Retina (tissue), 1 donor: Measurements from ENCODE around the gene TRIM24.

Experiments used
- DNase-seq: peaks from one replicate; pipeline ENCODE4 v3.0.0-alpha.2; 2016

Gene TRIM24

DNA sequence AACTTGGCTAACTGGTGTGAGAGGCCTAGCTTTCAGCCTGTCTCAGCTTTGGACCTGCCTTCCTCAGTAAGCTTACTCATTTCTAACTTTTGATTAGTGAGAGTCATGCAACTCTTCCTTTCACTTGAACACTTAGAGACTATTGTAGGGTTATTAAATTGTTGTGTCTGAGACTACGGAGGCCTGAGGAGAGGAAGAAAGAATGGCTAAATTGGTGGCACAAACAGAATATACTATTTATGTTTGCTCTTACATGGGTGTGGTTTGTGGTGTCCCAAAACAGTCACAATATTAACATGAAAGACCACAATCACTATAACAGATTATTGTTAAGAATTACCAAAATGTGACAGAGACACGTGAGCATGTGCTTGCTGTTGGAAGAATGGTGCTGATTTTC is 82.1 kb downstream of the TRIM24 start:
- DNase-seq, result no peak

DNA sequence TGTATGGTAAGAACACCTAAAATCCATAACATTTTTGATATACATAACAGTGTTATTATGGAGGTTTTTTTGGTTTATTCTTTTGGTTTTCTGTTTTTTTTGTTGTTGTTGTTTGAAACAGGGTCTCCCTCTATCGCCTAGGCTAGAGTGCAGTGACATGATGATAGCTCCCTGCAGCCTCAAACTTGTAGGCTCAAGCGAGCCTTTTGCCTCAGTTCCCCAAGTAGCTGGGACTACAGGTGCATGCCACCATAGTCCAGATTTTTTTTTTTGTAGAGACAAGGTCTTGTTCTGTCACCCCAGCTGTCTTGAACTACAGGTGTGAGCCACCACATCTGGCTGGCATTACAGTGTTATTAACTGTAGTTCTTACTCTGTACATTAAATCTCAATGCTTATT is 83.7 kb downstream of the TRIM24 start:
- DNase-seq, result no peak

DNA sequence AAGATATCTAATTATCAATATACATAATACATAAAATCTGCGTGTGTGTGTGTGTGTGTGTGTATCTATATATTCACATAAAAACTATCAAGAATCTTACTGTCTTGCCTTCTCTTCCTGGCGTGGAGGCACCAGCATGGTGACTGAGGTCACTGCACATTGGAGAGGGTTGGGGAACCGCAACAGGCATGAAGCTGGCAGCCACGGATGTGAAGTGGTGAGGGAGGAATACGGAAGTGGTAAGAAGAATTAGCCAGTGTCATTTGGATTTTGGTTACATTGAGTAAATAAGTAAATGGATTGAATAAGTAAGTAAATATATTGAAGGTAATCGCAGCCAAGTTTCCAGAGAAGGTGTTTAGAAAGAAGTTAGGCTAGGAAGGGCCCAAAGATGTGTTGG is 85.1 kb downstream of the TRIM24 start:
- no peak for DNase-seq

DNA sequence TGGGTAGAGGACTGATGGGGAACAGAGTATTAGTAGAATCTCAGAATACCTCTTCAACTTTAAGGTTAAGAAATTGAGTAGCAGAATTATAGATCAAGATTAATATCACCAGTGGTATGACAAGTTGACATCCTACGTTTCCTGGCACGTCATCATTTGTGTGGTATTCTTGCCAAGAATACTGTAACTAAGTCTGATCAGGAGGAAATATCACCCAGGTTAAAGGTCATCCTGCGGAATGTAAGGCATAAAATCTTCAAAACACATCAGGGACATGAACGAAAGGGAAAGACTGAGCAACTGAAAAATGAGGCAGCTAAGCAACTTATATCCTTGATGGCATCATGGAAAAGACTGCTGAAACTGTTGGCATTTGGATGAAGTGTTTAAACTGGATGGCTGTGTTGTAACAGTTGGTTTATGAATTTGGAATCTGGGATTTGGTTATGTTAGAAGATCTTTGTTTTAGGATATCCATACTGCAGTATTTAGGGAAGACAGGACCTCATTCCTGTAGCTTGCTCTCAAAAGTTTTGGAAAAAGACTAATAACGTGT is 86.1 kb downstream of the TRIM24 start:
- DNase-seq, result no peak

DNA sequence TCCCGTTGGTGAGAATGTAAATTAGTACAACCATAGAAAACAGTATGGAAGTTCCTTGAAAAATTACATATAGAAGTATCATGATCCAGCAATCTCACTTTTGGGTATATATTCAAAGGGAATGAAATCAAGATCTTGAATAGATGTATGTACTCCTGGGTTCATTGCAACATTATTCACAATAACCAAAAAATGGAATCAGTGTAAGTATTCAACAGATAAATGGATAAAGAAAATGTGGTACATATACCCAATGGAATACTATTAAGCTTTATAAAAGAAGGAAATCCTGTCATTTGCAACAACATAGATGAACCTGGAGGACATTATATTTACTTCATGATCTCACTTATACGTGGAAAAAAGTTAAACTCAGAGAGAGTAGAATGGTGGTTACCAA is 86.8 kb downstream of the TRIM24 start:
- no peak for DNase-seq

DNA sequence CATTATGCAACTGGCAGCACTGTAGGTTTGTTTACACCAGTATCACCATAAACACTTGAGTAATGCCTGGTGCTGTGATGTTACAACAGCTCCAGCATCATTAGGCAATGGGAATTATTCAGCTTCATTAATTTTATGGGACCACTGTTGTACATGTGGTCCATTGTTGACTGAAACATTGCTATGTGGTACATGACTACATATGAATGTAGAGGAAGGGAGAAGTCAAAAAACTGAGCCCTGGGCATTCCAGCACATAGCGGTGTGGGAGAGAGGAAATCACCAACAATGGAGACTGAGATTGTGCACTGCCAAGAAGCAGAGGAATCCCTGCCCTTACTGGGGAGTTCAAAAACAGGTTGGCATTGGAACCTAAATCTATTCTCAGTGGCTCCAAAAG is 89.0 kb downstream of the TRIM24 start:
- DNase-seq, result no peak

DNA sequence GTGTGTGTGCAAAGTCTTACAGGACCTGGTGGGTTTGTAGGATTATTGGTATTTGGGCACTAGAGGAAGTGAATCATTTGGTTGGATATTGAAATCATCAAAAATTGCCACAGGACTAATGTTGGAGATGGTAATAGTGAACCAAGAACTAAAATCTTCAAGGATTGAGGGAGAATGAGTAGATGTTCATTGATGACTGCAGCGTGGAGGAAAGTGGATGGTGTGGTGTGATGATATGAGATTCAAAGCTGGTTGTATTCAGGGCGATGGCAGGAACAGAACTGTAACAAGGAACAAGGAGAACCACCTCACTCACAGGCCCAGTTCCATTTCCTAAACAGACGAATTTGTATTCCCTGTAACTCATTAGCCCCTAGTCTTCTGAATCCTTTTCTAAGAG is 90.3 kb downstream of the TRIM24 start:
- DNase-seq, result no peak

DNA sequence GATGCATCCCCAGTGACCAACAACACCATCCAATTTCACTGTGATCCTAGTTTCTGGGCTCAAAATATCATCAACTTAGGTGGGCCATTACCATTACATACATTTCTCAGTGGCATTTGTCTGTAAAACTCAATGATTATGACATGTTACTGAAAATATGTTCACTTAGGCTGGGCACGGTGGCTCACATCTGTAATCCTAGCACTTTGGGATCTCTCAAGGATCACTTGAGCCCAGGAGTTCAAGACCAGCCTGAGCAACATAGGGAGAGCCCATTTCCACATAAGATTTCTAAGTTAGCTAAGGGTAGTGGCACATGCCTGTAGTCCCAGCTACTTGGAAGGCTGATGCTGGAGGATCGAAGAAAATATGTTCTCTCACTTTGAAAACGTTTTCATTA is 91.0 kb downstream of the TRIM24 start:
- DNase-seq, result no peak

DNA sequence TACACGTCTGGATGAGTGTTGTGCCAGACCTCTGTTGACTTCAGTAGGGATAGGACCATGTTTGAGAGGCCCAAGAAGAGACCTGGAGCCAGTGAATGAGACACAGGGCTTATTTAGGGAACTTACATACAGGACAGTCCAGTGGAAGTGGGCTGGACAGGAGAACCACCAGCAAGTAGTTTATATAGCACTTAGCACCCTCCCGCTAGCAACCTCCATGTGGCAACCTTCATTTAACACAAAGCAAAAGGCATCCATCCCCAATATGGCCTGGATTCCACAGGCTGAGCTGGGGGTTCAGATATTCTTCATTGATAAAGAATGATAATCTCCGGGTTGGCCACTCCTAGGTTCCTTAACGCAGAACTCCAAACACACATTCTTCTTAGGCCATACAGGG is 93.7 kb downstream of the TRIM24 start:
- DNase-seq, result no peak

DNA sequence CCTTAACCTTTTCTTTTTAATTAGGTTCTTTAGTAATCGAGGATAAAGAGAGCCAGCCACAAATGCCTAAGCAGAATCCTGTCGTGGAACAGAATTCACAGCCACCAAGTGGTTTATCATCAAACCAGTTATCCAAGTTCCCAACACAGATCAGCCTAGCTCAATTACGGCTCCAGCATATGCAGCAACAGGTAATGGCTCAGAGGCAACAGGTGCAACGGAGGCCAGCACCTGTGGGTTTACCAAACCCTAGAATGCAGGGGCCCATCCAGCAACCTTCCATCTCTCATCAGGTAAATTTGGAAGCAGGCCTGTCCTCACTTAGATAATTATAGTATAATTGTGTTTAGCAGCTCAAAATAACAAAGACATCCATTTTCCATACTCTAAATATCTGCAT is 94.6 kb downstream of the TRIM24 start:
- DNase-seq, result no peak

DNA sequence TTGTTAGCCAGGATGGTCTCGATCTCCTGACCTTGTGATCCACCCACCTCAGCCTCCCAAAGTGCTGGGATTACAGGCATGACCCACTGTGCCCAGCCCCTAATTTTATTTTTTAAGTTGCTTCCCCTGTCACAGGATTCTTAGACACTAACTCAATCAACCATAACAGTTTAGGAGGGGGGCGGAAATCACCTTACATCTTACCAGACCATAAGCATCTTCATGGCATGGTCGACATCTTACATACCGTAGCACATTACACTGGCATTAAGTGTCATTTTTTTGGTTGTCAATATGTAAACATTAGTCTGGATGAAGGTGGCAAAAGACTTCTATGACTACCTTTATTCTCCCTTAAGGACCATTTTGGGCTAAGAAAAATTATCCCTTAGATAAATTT is 95.6 kb downstream of the TRIM24 start:
- DNase-seq, result no peak

DNA sequence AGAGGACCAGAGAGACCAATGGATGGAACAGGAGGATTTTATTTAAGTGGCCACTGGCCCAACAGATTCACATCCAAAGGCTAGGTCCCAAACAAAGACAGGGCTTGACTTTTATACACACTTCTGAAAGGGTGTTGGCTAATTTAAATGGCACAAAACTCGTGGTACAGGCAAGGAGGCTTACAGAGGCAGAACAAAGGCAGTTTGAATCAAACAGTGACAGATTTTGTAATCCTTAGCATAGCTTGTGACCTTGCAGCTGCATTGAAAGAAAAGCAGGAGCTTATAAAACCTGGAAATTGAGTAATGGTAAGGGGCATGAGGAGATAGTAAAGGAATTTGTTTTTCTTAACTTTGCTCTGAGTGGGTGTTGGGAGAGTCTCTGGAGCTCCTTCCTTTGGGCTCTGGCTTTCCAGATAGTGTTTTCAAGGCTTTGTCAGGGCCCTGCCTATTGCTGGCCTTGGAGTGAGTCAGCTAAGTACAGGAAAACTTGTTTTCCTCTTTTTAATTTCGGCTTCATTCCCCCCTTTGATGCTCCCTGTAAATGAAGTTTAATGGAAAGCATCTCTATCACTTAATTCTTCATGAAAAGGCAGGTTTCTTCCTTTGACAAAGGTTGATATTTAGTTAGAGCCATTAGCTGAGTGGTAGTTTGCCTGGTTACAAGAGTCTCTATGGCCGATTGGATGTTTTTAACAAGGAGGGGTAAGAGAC is 96.9 kb downstream of the TRIM24 start:
- no peak for DNase-seq

DNA sequence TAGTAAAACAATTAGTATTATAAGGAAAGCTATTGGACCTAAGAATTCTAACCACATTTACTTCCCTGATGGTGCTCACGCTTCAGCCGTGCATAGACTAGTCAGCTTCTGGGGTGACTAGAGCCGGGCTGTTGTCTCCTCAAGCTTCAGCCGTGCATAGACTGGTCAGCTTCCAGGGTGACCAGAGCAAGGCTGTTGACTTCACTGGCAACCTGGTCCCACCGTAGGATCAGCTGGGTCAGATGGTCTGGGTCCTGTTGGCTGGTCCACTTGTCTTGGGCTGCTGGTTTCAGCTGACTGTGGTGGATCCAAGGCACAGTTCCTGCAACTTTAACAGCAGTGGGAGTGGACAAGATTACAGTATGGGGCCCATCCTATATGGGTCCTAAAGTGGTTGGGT is 99.4 kb downstream of the TRIM24 start:
- DNase-seq, result no peak

DNA sequence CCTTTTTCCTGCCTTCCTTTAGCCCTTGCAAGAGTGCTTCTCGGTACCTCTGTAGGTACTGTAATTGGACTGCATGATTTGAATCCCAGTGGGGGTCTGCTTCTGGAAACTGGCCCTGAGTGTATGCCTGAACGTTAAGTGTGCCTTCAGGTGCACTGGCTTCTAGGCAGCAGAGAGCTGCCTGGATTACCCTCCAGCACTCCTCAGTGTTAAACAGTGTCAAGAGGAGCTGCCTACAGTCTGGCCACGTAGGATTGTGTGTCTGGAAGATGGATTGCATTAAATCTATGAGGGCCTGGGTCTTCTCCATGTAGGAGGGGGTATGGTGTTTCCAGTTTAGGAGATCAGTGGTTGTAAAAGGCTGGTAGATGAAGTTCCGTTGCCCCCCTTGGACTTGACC is 103.7 kb downstream of the TRIM24 start:
- no peak for DNase-seq

DNA sequence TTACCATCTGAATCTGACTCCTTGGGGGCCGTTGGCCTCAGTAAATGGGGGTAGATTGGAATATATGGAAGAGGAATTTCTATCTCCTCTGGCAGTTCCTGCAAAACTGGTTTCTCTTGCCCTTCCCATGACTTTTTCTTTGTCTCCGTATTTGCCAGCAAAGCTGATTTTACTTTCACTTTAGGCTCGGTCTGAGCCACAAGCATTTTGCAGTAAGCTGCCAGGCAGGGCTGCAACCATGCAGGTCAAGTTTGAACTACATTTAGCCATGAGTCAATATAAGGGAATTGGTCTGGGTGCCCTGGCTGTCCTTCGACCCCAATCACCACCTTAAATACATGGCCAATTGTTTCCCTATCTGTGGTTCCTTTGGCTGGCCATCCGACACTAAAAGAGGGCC is 104.3 kb downstream of the TRIM24 start:
- DNase-seq, result no peak

DNA sequence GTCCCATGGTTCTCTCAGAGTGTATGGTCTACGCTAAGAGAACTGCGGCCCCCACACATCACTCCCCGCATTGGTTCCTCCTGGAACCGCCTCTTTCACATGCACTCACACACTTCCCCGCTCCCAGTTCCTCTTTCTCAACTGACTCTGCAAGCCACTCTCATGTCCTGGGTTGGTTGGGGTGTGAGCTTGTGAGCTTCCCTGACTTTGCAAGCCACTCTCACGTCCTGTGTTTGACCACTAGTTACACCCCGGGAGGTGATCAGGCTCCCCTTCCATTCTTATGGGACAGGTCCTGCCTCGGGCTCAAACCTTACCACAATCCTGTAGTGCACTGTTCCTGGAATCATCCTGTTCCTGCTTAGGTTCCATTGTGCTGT is 105.0 kb downstream of the TRIM24 start:
- no peak for DNase-seq

DNA sequence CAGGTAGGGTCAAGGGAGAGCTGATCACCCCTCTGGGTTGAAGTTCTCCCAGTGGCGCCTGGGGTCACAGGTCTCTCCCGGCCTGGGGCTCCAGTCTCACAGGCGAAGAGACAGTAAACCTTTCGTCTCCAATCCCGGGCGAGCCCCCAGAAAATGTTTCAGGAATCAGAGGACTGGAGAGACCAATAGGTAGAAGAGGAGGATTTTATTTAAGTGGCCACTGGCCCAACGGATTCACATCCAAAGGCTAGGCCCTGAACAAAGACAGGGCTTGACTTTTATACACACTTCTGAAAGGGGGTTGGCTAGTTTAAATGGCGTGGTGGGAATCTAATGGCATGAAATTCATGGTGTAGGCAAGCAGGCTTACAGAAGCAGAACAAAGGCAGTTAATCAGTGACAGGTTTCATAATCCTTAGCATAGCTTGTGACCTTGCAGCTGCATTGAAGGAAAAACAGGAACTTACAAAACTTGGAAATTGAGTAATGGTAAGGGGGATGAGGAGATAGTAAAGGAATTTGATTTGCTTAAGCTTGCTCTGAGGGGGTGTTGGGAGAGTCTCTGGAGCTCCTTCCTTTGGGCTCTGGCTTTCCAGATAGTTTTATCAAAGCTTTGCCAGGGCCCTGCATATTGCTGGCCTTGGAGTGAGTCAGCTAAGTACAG is 105.5 kb downstream of the TRIM24 start:
- DNase-seq, result peak; percentile 20

DNA sequence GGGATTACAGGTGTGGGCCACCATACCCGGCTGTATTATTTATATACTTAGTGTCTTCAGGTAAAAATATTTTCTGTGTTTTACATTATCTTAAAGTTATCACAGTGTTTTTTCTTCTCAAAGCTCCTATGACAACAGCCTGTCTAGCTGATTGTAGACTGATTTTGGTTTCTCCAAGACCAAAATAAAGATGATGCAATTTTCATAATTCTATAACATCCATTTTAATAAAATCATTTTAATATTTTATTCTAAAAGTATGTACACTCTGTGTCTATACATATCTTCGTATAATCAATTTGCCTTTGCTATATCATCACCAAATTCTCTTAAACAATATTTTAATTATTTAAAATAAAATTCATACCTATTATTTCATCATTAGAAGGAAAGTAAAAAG is 108.6 kb downstream of the TRIM24 start:
- DNase-seq, result no peak

DNA sequence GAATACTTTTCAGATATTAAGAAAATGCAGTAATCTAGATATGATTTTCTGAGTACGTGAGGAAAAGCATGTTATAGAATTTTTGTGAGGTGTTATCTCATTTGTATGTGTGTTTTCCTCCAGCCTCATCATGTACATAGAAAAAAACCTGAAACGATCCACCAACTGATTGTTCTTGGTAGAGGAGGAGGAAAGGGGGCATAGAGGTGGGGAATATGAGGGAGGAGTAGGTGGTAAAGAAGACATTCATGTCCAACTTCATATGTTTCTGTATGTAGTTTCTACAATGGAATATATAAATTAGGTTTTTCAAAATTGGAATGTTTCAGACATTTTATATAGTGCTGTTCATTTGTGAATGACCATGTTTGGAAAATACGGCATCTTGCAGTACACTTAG is 109.4 kb downstream of the TRIM24 start:
- no peak for DNase-seq

DNA sequence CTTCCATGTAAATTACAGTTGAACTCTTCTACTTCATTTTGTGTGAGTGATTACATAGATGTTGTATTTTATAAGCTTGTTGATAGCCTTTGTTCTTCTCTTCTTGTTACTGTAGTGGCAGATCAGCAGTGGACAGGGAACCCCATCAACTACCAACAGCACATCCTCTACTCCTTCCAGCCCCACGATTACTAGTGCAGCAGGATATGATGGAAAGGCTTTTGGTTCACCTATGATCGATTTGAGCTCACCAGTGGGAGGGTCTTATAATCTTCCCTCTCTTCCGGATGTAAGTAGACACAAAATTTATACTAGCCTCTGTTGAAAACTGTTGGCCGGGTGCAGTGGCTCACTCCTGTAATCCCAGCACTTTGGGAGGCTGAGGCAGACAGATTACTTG is 110.7 kb downstream of the TRIM24 start:
- no peak for DNase-seq

DNA sequence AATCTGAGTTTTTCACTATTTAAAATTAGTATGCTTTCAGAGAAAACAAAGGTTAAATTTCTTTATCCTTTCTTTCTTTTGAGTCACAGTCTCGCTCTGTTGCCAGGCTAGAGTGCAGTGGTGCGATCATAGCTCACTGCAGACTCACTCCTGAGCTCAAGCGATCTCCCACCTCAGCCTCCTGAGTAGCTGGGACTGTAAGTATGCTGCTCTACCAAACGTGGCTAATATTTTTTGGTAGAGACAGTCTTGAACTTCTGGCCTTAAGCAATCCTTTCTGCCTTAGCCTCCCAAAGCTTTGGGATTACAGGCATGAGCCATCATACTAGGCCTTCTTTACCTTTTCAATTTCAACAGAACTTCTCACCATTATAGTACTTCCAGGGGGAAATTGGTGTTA is 113.7 kb downstream of the TRIM24 start:
- no peak for DNase-seq

DNA sequence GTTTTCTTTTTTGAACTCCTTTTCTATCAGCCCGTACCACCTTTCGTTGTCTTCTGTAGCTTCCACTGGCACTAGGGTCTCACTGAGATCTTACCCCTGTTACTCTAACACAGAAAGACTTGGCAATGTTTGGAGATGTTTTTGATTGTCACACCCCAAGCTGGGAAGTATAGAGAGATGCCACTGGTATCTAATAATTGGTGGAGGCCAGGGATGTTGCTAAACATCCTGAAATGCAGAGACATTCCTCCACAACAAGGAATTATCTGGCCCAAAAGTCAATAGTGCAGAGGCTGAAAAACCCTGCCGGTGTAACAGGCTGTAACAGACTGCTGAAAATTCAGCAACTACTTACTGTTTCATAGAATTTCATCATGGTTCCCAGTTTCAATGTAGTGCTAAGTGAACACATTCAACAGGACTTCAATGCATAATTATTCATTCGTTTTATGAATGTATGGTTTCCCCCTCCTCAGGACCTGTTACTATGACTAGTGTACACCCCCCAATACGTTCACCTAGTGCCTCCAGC is 115.9 kb downstream of the TRIM24 start:
- DNase-seq, result no peak

DNA sequence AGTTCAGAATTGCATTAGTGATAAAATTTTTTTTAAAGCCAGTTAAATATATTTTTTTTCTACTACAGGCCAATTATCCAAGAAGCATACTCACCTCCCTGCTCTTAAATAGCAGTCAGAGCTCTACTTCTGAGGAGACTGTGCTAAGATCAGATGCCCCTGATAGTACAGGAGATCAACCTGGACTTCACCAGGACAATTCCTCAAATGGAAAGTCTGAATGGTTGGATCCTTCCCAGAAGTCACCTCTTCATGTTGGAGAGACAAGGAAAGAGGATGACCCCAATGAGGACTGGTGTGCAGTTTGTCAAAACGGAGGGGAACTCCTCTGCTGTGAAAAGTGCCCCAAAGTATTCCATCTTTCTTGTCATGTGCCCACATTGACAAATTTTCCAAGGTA is 119.1 kb downstream of the TRIM24 start:
- no peak for DNase-seq

DNA sequence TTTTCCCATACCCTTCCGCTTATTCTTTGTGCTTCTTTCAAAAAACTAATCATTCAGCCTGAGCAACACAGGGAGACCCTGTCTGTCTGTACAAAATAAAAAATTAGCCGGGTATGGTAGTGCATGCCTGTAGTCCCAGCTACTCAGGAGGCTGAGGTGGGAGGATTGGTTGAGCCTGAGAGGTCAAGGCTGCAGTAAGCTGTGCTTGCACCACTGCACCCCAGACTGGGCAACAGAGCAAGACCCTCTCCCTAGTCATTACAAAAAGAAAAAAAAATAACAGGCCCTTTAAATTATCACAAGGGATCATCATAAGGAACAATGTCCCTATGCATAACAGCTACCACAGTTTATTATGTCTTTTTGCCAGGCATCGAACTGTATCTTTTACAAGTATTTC is 119.6 kb downstream of the TRIM24 start:
- DNase-seq, result no peak

DNA sequence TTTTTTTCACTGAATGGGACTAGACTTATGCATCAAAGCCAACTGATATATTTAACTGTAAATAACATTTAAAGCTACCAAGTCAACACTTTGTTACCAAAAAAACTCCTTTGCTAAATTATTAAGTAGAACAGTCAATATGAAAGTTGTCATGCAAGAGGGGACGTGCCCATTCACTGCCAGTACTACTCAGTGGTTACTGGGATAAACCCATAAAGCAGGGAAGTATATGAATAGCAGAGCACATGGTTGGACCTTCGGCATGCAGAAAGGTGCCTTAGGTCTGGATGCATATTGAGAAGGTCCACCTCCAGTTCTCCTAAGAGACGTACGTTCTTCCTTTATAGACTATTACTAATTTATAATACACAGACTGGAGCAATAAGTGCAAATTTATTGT is 121.0 kb downstream of the TRIM24 start:
- no peak for DNase-seq
